CD14-positive monocyte (primary cell): ENCODE results near the gene MYO3B. TPM values are rescaled to one million over a fixed set of nuclear protein-coding genes. Genes with fewer than 3 reads are reported as not detected.

Experiments
- DNase-seq, 3 donors: peaks; one replicate each; pipeline ENCODE4 v3.0.0-alpha.2; 2011 to 2022
- H2AFZ ChIP-seq: 2 replicates; pipeline ENCODE4 v1.6.0; 2012; ENCODE audit warnings: mild to moderate bottlenecking, low read depth, low read length, inconsistent platforms; ENCODE audit not compliant: insufficient read depth, poor library complexity, severe bottlenecking
- H3K27ac ChIP-seq, 2 donors: 1 replicate in 1 of 2; 2 replicates in 1 of 2; pipeline ENCODE4 v1.5.1; 2012 to 2013; ENCODE audit warnings: low read length in 2 of 2, control low read depth in 1 of 2, inconsistent platforms in 1 of 2, low read depth in 1 of 2, mild to moderate bottlenecking in 1 of 2
- H3K27me3 ChIP-seq, 2 donors: one replicate each; pipeline versions ENCODE4 v1.6.0 to v1.6.1; 2011 to 2013; ENCODE audit warnings: low read length in 2 of 2; ENCODE audit not compliant: control insufficient read depth in 2 of 2, insufficient read depth in 2 of 2
- H3K36me3 ChIP-seq, 2 donors: replicated peaks in 1 of 2; 1 replicate in 1 of 2; 2 replicates in 1 of 2; pipeline versions ENCODE4 v1.5.1 to v1.6.1; 2012 to 2013; ENCODE audit warnings: low read length in 2 of 2, control low read depth in 1 of 2, inconsistent platforms in 1 of 2, mild to moderate bottlenecking in 1 of 2; ENCODE audit not compliant: insufficient read depth in 2 of 2, control insufficient read depth in 1 of 2
- H3K4me1 ChIP-seq, 2 donors: 1 replicate in 1 of 2; 2 replicates in 1 of 2; pipeline versions ENCODE4 v1.5.1 to v1.6.1; 2012 to 2013; ENCODE audit warnings: low read length in 2 of 2, control low read depth in 1 of 2, inconsistent platforms in 1 of 2, mild to moderate bottlenecking in 1 of 2, moderate library complexity in 1 of 2; ENCODE audit not compliant: insufficient read depth in 2 of 2, control insufficient read depth in 1 of 2
- H3K4me2 ChIP-seq: replicated peaks from 2 replicates; pipeline ENCODE3; 2012; ENCODE audit warnings: low read length, moderate library complexity, mild to moderate bottlenecking; ENCODE audit not compliant: poor library complexity, severe bottlenecking; ENCODE audit errors: extremely low read depth
- H3K4me3 ChIP-seq, 3 experiments: fragments of 200-600 bp in 1 of 3; sonication (generic) in 1 of 3; replicated peaks in 1 of 3; 1 replicate in 2 of 3; 2 replicates in 1 of 3; pipeline ENCODE4 v1.5.1; 2011 to 2013; ENCODE audit warnings: low read length in 3 of 3, mild to moderate bottlenecking in 3 of 3, control low read depth in 2 of 3, low read depth in 2 of 3, inconsistent platforms in 1 of 3, moderate library complexity in 1 of 3
- H3K79me2 ChIP-seq: 2 replicates; pipeline ENCODE4 v1.6.0; 2012; ENCODE audit warnings: mild to moderate bottlenecking, control low read depth, inconsistent platforms, low read length, moderate library complexity; ENCODE audit not compliant: insufficient read depth
- H3K9ac ChIP-seq: 2 replicates; pipeline ENCODE4 v1.6.0; 2017; ENCODE audit warnings: low read length, mild to moderate bottlenecking; ENCODE audit not compliant: insufficient read depth, poor library complexity, severe bottlenecking
- H3K9me3 ChIP-seq, 2 donors: replicated peaks in 1 of 2; 1 replicate in 1 of 2; 2 replicates in 1 of 2; pipeline versions ENCODE4 v1.5.1 to v1.6.1; 2012 to 2013; ENCODE audit warnings: low read length in 2 of 2, control low read depth in 1 of 2; ENCODE audit not compliant: control insufficient read depth in 1 of 2, insufficient read depth in 1 of 2
- H4K20me1 ChIP-seq: 2 replicates; pipeline ENCODE4 v1.6.0; 2012; ENCODE audit warnings: mild to moderate bottlenecking, low read length, control low read depth, moderate library complexity; ENCODE audit not compliant: insufficient read depth
- H3K27ac Mint-ChIP-seq, 7 donors: one replicate each; pipeline ENCODE4 v1.8.0; 2020; ENCODE audit warnings: mild to moderate bottlenecking in 7 of 7, mixed read lengths in 7 of 7, moderate library complexity in 6 of 7, inconsistent platforms in 2 of 7
- H3K27me3 Mint-ChIP-seq, 3 donors: one replicate each; pipeline ENCODE4 v1.8.0; 2021 to 2022; ENCODE audit warnings: low read depth in 3 of 3, mild to moderate bottlenecking in 3 of 3, mixed read lengths in 3 of 3, moderate library complexity in 3 of 3, inconsistent platforms in 1 of 3
- H3K36me3 Mint-ChIP-seq, 2 donors: one replicate each; pipeline ENCODE4 v1.8.0; 2020; ENCODE audit warnings: mixed read lengths in 2 of 2, inconsistent platforms in 1 of 2, mild to moderate bottlenecking in 1 of 2
- H3K4me1 Mint-ChIP-seq: one replicate; pipeline ENCODE4 v1.8.0; 2020; ENCODE audit warnings: mild to moderate bottlenecking, mixed read lengths
- H3K4me3 Mint-ChIP-seq, 2 donors: one replicate each; pipeline ENCODE4 v1.8.0; 2020; ENCODE audit warnings: mild to moderate bottlenecking in 2 of 2, mixed read lengths in 2 of 2, moderate library complexity in 1 of 2
- H3K9me3 Mint-ChIP-seq, 7 donors: one replicate each; pipeline ENCODE4 v1.8.0; 2020 to 2022; ENCODE audit warnings: mixed read lengths in 7 of 7, mild to moderate bottlenecking in 6 of 7, moderate library complexity in 6 of 7, inconsistent platforms in 2 of 7
- whole genome bisulfite sequencing: methylation state at CpG from one replicate; pipeline ENCODE4 v1.1.5; 2013; ENCODE audit warnings: missing lambda C conversion rate; ENCODE audit not compliant: insufficient coverage; 5-methylcytosine and 5-hydroxymethylcytosine counted together
- intact Hi-C, 2 donors: fragments of 100-400 bp; cut with micrococcal nuclease; formaldehyde crosslinking; loops; one replicate each; pipeline versions ENCODE4 v1.15.0 to v1.15.1; 2023
- polyA plus RNA-seq, 3 donors: library from polyadenylated mRNA; depleted of rRNA in 1 of 3; unstranded in 2 of 3; stranded (reverse) in 1 of 3; fragments of 300-500 nt in 2 of 3; fragments of >200 nt in 1 of 3; fragmentation: Illumina TruSeq in 2 of 3; gene quantifications; 1 replicate in 2 of 3; 2 replicates in 1 of 3; pipeline ENCODE4 v1.2.3, GENCODE V29; 2012 to 2021
- TF ChIP-seq, protein P1 (sequence below): fragments of 200-600 bp; IDR thresholded peaks from one replicate; pipeline ENCODE4 v1.8.0; 2022; ENCODE audit warnings: antibody characterized with exemption, mild to moderate bottlenecking

Gene MYO3B
- polyA plus RNA-seq, 3 donors: not detected

GRCh38 chr2:170359466-170359865 is 181.5 kb downstream of the MYO3B start:
- H3K9me3 Mint-ChIP-seq: no peaks in the 10 kb centered on the region
- Histone ChIP-seq H4K20me1 (no peaks in the 10 kb centered on the region), H3K27ac (no peak overlapping the region), H3K9ac (no peak overlapping the region), H3K36me3 (no peaks in the 10 kb centered on the region), H3K4me1 (no peaks in the 10 kb centered on the region), H3K9me3 (no peaks in the 10 kb centered on the region), H3K79me2 (no peaks in the 10 kb centered on the region), H3K27me3 (peaks cover 10 to 23% of the 10 kb centered on the region in 2 donors), H3K4me2 (no peak overlapping the region), H2AFZ (no peak overlapping the region), H3K4me3 (no peak overlapping the region)
- no peak for DNase-seq
- 88% methylated on average over 1 of the region's 3 CpGs for WGBS
- no peak overlapping the region for H3K4me3 Mint-ChIP-seq
- TF ChIP-seq, protein P1, sequence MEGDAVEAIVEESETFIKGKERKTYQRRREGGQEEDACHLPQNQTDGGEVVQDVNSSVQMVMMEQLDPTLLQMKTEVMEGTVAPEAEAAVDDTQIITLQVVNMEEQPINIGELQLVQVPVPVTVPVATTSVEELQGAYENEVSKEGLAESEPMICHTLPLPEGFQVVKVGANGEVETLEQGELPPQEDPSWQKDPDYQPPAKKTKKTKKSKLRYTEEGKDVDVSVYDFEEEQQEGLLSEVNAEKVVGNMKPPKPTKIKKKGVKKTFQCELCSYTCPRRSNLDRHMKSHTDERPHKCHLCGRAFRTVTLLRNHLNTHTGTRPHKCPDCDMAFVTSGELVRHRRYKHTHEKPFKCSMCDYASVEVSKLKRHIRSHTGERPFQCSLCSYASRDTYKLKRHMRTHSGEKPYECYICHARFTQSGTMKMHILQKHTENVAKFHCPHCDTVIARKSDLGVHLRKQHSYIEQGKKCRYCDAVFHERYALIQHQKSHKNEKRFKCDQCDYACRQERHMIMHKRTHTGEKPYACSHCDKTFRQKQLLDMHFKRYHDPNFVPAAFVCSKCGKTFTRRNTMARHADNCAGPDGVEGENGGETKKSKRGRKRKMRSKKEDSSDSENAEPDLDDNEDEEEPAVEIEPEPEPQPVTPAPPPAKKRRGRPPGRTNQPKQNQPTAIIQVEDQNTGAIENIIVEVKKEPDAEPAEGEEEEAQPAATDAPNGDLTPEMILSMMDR: no peak
- no peak overlapping the region for H3K27ac Mint-ChIP-seq
- H3K36me3 Mint-ChIP-seq: no peaks in the 10 kb centered on the region
- H3K27me3 Mint-ChIP-seq: peaks cover 7 to 14% (median 10%) of the 10 kb centered on the region in 3 donors
- intact Hi-C loops: no loop called here
- peaks cover 3% of the 10 kb centered on the region for H3K4me1 Mint-ChIP-seq

DNA sequence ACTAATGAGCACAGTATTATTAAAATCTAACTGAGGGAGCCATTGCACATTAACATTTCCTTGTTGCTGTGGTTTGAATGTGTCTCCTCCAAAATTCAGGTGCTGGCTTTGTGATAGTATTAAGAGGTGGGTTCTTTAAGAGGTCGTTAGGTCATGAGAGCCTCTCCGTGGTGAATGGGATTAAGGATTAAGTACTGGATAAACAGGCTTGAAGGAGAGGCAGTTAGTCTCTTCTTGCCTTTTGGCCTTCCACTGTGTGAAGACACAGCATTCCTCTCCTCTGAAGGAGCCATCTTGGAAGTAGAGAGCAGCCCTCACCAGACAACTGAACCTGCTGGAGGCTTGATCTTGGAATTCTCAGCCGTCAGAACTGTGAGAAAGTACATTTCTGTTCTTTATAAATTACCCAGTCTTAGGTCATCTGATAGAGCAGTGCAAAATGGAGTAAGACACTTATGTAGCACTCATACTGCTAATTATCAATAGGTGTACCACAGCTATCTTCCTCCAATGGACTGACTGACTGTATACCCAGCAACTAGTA is 182.7 kb downstream of the MYO3B start:
- peaks cover 3% of the 10 kb centered on the region for H3K4me1 Mint-ChIP-seq

More for the DNA sequence above, 182.7 kb downstream of the MYO3B start:
- H3K4me2 ChIP-seq: no peak overlapping the region
- H3K4me3 Mint-ChIP-seq: peak overlapping the region in 1 of 2 donors; percentile 3
- no peaks in the 10 kb centered on the region for H3K36me3 ChIP-seq
- TF ChIP-seq, protein P1: no peak
- H3K27me3 ChIP-seq: peaks cover 17 to 34% of the 10 kb centered on the region in 2 donors
- H3K4me3 ChIP-seq: no peak overlapping the region
- WGBS: 100% methylated on average over 2 of the region's 3 CpGs
- H3K4me1 ChIP-seq: no peaks in the 10 kb centered on the region
- no peak overlapping the region for H3K27ac ChIP-seq
- no peak overlapping the region for H3K9ac ChIP-seq
- H3K27ac Mint-ChIP-seq: no peak overlapping the region
- no peaks in the 10 kb centered on the region for H3K9me3 ChIP-seq
- no peaks in the 10 kb centered on the region for H3K79me2 ChIP-seq
- intact Hi-C loops: loop anchor here in 1 of 2 donors (2.0 kb wide), 1 partner anchor 454 kb away; no protein-coding TSS in a partner anchor
- H3K36me3 Mint-ChIP-seq: no peaks in the 10 kb centered on the region
- no peaks in the 10 kb centered on the region for H3K9me3 Mint-ChIP-seq
- H4K20me1 ChIP-seq: no peaks in the 10 kb centered on the region
- no peak overlapping the region for H2AFZ ChIP-seq
- peaks cover 10 to 16% (median 16%) of the 10 kb centered on the region in 3 donors for H3K27me3 Mint-ChIP-seq
- no peak for DNase-seq
